HCT116 (cell line): ENCODE data around the gene ZNF446.

Experiments used
- CEBPB ChIP-seq: IDR thresholded peaks from 2 replicates; pipeline ENCODE4 v1.6.1; 2012; ENCODE audit warnings: low read depth
- EGR1 ChIP-seq: IDR thresholded peaks from 2 replicates; pipeline ENCODE4 v1.6.1; 2012; ENCODE audit warnings: low read depth
- EZH2phosphoT487 ChIP-seq: fragments of 200-600 bp; IDR thresholded peaks from 2 replicates; pipeline ENCODE4 v1.6.1; 2018; ENCODE audit warnings: antibody characterized with exemption, borderline replicate concordance
- POLR2A ChIP-seq: IDR thresholded peaks from 2 replicates; pipeline ENCODE4 v1.7.0; 2011; ENCODE audit warnings: borderline replicate concordance; ENCODE audit not compliant: insufficient read depth, insufficient read length; ENCODE audit errors: extremely low read depth
- POLR2AphosphoS5 ChIP-seq: IDR thresholded peaks from 2 replicates; pipeline ENCODE4 v1.6.1; 2011; ENCODE audit warnings: mild to moderate bottlenecking, low read depth, low read length, moderate library complexity
- TCF7L2 ChIP-seq: IDR thresholded peaks from 2 replicates; pipeline ENCODE4 v1.7.0; 2011; ENCODE audit warnings: borderline replicate concordance, inconsistent platforms; ENCODE audit not compliant: insufficient read depth, insufficient read length; ENCODE audit errors: extremely low read depth
- YY1 ChIP-seq: IDR thresholded peaks from 2 replicates; pipeline ENCODE4 v1.6.1; 2011; ENCODE audit warnings: low read length, low read depth, moderate library complexity, mild to moderate bottlenecking; ENCODE audit not compliant: insufficient replicate concordance; ENCODE audit errors: extremely low read depth
- ZNF274 ChIP-seq: fragments of 200-500 bp; sonication (Bioruptor generic); IDR thresholded peaks from 2 replicates; pipeline ENCODE4 v1.6.1; 2014; ENCODE audit warnings: mild to moderate bottlenecking, low read depth, low read length, inconsistent platforms
- TF ChIP-seq, protein P1 (sequence below), 3 experiments: fragments of 200-600 bp in 1 of 3; sonication (generic) in 1 of 3; IDR thresholded peaks in 2 of 3; conservative IDR thresholded peaks in 1 of 3; 2 replicates each; pipeline ENCODE4 v1.5.1; 2012 to 2017; ENCODE audit warnings: low read depth in 2 of 3, low read length in 2 of 3, antibody characterized with exemption in 1 of 3, borderline replicate concordance in 1 of 3, control low read depth in 1 of 3, mild to moderate bottlenecking in 1 of 3, mixed read lengths in 1 of 3, mixed run types in 1 of 3, moderate library complexity in 1 of 3; ENCODE audit not compliant: insufficient read depth in 1 of 3
- TF ChIP-seq, protein P2 (sequence below): IDR thresholded peaks from 2 replicates; pipeline ENCODE4 v1.6.1; 2012

DNA sequence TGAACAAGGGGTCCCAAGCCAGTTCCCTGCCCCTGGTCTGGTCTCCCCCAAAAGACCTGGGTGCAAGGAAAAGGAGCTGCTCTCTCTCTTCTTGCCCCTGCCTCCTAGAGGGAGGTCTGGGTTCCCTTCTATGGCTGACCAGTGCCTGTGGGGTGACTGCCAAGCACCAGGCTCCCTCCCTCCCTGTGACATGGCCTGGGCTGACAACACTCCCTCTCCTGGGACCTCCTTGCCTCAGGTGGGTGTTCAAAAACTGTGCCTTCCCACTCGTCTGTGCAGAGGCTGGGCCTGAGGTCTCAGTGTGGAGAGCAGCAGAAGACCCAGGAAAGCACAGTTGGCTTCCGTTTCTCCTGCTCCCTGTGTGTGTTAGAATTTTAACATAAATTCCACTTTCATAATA is 4.7 kb downstream of the ZNF446 start:
- TF ChIP-seq, protein P1, sequence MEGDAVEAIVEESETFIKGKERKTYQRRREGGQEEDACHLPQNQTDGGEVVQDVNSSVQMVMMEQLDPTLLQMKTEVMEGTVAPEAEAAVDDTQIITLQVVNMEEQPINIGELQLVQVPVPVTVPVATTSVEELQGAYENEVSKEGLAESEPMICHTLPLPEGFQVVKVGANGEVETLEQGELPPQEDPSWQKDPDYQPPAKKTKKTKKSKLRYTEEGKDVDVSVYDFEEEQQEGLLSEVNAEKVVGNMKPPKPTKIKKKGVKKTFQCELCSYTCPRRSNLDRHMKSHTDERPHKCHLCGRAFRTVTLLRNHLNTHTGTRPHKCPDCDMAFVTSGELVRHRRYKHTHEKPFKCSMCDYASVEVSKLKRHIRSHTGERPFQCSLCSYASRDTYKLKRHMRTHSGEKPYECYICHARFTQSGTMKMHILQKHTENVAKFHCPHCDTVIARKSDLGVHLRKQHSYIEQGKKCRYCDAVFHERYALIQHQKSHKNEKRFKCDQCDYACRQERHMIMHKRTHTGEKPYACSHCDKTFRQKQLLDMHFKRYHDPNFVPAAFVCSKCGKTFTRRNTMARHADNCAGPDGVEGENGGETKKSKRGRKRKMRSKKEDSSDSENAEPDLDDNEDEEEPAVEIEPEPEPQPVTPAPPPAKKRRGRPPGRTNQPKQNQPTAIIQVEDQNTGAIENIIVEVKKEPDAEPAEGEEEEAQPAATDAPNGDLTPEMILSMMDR (IDR thresholded peaks at IDR 0.05 in 2 of 3, conservative IDR thresholded peaks at IDR 0.05 in 1 of 3; ENCODE audit: borderline replicate concordance in 1 of 3, insufficient read depth in 1 of 3, low read depth in 2 of 3, low read length in 2 of 3): no peak
- TF ChIP-seq, protein P2, sequence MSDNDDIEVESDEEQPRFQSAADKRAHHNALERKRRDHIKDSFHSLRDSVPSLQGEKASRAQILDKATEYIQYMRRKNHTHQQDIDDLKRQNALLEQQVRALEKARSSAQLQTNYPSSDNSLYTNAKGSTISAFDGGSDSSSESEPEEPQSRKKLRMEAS: no peak
- no peak for TF ChIP-seq POLR2AphosphoS5
- TF ChIP-seq EGR1: no peak
- TF ChIP-seq TCF7L2: no peak
- no peak for TF ChIP-seq POLR2A
- no peak for TF ChIP-seq YY1
- TF ChIP-seq CEBPB: no peak
- no peak for TF ChIP-seq EZH2phosphoT487
- no peak for TF ChIP-seq ZNF274
